BLaER1 (cell line): Measurements from ENCODE around the gene CTSZ.

Experiments
- H3K27ac ChIP-seq: shearing (Covaris generic); formaldehyde crosslinking; 2 replicates; pipeline ENCODE4 v1.8.1; 2022
- H3K27me3 ChIP-seq: shearing (Covaris generic); formaldehyde crosslinking; 2 replicates; pipeline ENCODE4 v1.8.1; 2022
- H3K36me3 ChIP-seq: shearing (Covaris generic); formaldehyde crosslinking; 2 replicates; pipeline ENCODE4 v1.8.1; 2022
- H3K4me1 ChIP-seq: shearing (Covaris generic); formaldehyde crosslinking; 2 replicates; pipeline ENCODE4 v1.8.1; 2022
- H3K4me2 ChIP-seq: shearing (Covaris generic); formaldehyde crosslinking; 2 replicates; pipeline ENCODE4 v1.8.1; 2022
- H3K4me3 ChIP-seq: shearing (Covaris generic); formaldehyde crosslinking; 2 replicates; pipeline ENCODE4 v1.8.1; 2022
- H3K9ac ChIP-seq: shearing (Covaris generic); formaldehyde crosslinking; 2 replicates; pipeline ENCODE4 v1.8.1; 2022
- H3K9me3 ChIP-seq: shearing (Covaris generic); formaldehyde crosslinking; 2 replicates; pipeline ENCODE4 v1.8.1; 2022
- H4K20me1 ChIP-seq: shearing (Covaris generic); formaldehyde crosslinking; 2 replicates; pipeline ENCODE4 v1.8.1; 2022
- Cebpa-rat ChIP-seq: shearing (Covaris generic); IDR thresholded peaks from 2 replicates; pipeline ENCODE4 v1.8.1; 2022

CTSZ gene

DNA sequence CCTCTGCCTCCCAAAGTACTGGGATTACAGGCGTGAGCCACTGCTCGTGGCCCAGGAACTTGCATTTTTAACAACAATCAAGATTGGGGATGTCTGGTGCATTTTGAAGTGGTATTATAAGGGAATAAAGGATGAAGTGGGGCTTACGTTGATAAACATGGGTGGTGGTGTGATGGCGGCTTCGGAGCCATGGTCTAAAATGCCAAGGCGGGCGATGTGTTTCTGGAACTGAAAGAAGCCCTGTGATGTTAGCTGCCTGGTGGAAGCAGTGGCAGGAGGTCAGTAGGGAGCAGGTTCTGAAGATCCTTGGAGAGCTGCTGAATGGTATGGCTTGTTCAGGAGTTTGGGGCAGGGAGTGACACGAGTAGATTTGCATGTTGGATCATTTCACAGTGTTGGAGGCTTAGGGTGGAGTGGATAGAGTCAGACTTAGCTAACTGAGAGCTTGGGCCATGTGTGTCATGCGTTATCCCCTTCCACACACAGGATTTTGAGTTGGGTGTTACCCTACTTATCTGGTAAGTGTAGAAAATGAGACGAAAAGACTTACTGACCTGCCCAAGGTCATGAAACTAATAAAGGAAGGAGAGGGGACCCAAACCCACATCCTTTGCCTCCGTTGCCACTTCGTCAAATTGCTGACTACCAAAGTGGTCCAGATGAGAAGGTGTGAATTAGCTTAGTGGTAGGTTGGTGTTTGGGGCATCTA lies 24.5 kb downstream of the CTSZ start:
- H3K27me3 ChIP-seq, result no peaks in the 10 kb centered on the region
- no peaks in the 10 kb centered on the region for H3K9me3 ChIP-seq
- TF ChIP-seq Cebpa-rat, result no peak
- peak overlapping the region; percentile 91 for H3K4me3 ChIP-seq
- peak overlapping the region; percentile 90 for H3K4me2 ChIP-seq
- H3K36me3 ChIP-seq, result peaks cover 37% of the 10 kb centered on the region
- H3K9ac ChIP-seq, result peak overlapping the region; percentile 93
- H4K20me1 ChIP-seq, result peaks cover 53% of the 10 kb centered on the region
- peaks cover 38% of the 10 kb centered on the region for H3K4me1 ChIP-seq
- no peak overlapping the region for H3K27ac ChIP-seq

DNA sequence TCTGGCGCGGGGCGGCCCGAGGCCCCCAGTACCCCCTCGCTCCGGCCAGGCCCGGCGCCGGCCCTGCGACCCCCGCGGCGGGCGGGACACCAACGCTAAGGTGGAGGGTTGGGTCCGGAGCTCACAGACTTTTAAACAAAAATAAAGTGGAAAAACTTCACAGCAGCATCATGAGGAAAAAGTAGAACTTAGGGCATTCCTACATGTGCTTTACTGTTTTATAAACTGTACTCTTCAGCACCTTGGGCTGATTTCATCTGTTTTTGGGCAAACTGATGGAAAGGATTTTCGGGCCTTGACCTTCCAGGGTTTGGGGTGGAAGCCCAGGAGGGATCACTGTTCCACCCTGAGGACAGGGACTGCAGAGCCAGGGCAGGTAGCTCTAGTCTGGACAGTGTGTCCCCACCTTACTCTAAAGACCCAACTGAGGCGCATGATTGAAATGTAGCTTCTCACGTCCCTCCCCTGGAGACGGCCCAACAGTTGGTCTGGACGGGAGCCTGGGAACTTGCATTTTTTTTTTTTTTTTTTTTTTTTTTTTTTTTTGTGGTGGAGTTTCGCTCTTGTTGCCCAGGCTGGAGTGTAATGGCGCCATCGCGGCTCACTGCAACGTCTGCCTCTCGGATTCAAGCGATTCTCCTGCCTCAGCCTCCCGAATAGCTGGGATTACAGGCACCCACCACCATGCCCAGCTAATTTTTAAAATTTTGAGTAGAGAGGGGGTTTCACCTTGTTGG lies 25.3 kb downstream of the CTSZ start:
- no peaks in the 10 kb centered on the region for H3K27me3 ChIP-seq
- TF ChIP-seq Cebpa-rat, result no peak
- peak overlapping the region; percentile 91 for H3K4me3 ChIP-seq

DNA sequence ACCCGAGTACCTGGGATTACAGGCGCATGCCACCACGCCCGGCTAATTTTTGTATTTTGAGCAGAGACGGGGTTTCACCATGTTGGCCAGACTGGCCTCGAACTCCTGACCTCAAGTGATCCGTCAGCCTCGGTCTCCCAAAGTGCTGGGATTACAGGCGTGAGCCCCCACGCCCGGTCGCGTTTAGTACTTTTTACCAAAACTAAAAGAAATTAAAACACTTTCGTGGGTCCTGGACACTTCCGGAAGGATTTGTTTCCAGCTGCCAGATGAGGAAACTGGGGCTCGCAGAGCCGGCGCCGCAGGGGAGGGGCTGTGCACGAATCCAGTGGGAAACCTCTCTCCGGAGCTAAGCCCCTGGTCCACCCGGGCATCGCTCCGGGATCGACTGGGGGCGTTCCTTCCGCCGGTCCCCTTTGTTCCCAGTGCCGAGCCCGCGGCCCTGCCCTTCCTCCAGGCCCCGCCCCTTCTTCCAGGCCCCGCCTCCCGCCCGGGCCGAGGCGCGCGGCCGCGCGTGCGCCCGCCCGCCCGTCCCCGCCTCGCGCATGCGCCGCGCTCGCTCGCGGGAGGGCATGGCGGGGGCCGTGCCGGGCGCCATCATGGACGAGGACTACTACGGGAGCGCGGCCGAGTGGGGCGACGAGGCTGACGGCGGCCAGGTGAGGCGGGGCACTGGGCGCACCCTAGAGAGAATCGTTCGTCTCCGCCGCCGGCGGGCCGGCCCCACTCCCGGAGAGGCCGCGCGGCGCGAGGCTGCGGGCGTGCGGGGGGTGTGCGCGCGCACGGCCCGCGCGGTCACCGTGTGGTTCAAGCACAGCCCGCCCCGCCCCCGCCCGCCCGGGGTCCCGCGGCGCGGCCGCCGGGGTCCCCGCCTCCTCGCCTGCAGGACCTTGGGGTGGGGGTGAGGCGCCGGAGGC lies 26.1 kb downstream of the CTSZ start, which contains the start of gene NELFCD:
NELFCD (plus strand) TSS at position 546 of the 917 bp plus-strand sequence; CDS start at position 600, 54 bp downstream.
- H4K20me1 ChIP-seq, result peaks cover 37% of the 10 kb centered on the region
- TF ChIP-seq Cebpa-rat, result no peak
- H3K4me1 ChIP-seq, result peaks cover 38% of the 10 kb centered on the region
- peak within 1 kb of the TSS; percentile 91 for H3K4me3 ChIP-seq
- H3K27me3 ChIP-seq, result no peaks in the 10 kb centered on the region
- H3K9me3 ChIP-seq, result peaks cover 8% of the 10 kb centered on the region
- H3K9ac ChIP-seq, result peak within 1 kb of the TSS; percentile 93
- peak within 1 kb of the TSS; percentile 96 for H3K27ac ChIP-seq
- peaks cover 21% of the 10 kb centered on the region for H3K36me3 ChIP-seq
- peak within 1 kb of the TSS; percentile 90 for H3K4me2 ChIP-seq

More for the DNA sequence above, 25.3 kb downstream of the CTSZ start:
- peak overlapping the region; percentile 93 for H3K9ac ChIP-seq
- H3K27ac ChIP-seq, result peak overlapping the region; percentile 96
- H3K4me1 ChIP-seq, result peaks cover 38% of the 10 kb centered on the region
- H3K9me3 ChIP-seq, result 0 out of 2 replicates have a peak, but pooled peaks cover under 1% of the 10 kb centered on the region
- peak overlapping the region; percentile 90 for H3K4me2 ChIP-seq
- peaks cover 29% of the 10 kb centered on the region for H3K36me3 ChIP-seq
- peaks cover 46% of the 10 kb centered on the region for H4K20me1 ChIP-seq

DNA sequence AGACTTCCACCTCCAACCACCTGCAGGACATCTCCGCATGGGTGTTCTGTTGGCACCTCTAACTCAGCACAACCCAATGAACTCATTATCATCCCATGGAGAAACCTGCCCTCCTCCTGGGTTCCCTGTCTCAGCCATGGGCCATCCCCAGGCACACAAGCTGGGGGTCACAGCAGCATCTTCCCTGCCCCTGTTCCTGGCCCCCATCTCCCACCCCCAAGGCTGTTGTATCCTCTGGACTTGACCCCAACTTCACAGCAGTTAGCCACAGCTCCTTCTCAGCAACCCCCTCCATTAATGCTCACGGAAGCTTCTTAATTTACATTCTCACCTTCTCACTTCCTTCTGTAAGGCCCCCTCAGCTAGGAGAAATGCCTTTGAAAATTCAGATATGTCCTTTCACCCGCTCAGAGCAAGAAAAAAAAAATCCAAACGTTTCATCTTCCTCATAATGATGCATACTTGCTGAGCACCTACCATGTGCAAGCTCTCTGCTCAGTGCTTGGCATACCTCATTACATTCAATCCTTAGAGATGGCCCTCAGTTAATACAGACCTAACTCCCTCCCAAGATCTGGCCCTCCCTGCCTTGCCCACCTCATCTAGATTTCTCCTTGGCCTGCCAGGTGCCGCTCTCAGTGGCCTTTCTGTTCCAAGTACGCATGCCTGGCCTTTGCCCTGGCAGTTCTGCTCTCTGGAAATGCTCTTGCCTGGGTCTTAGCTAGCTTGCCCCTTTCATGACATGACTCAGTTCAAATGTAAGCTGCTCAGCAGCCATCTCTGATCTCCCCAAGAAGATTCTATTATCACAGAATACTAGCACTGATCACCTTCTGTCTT lies 28.5 kb downstream of the CTSZ start:
- H3K9ac ChIP-seq, result no peak overlapping the region
- peaks cover 25% of the 10 kb centered on the region for H3K4me1 ChIP-seq
- H3K27ac ChIP-seq, result no peak overlapping the region
- H3K9me3 ChIP-seq, result peaks cover 23% of the 10 kb centered on the region
- H3K4me3 ChIP-seq, result no peak overlapping the region
- no peak overlapping the region for H3K4me2 ChIP-seq
- H4K20me1 ChIP-seq, result peaks cover 13% of the 10 kb centered on the region
- no peaks in the 10 kb centered on the region for H3K36me3 ChIP-seq
- TF ChIP-seq Cebpa-rat, result no peak
- H3K27me3 ChIP-seq, result no peaks in the 10 kb centered on the region

DNA sequence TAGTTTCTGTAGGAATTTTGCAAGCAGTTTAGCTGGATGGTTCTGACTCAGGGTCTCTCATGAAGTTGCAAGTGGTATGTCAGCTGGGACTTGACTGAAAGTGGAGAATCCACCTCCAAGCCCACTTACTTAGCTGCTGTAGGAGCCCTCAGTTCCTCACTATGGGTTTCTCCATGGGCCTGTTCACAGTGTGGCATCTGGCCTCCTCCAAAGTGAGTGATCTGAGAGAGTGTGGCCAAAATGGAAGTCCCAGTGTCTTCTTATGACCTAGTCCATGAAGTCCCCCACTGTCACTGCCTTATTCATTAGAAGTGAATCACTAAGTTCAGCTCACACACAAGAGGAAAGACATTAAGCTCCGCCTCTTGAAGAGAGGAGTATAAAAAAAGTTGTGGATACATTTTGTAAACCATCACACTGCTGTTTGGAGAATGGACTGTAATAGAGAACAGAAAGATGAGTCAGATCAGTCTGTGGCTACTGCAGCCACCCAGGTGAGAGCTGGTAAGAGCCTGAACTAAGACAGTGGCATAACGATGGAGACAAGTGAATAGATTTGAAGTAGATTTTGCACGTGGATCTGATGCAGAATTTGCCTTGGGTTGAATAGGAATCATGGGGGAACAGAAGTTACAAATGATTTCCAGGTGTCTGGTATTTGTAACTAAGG lies 30.9 kb downstream of the CTSZ start:
- Histone ChIP-seq H3K36me3 (no peaks in the 10 kb centered on the region), H3K27me3 (no peaks in the 10 kb centered on the region), H3K4me2 (no peak overlapping the region), H4K20me1 (no peaks in the 10 kb centered on the region), H3K4me1 (peaks cover 8% of the 10 kb centered on the region), H3K9me3 (peaks cover 23% of the 10 kb centered on the region), H3K4me3 (no peak overlapping the region), H3K27ac (no peak overlapping the region), H3K9ac (no peak overlapping the region)
- TF ChIP-seq Cebpa-rat, result no peak

DNA sequence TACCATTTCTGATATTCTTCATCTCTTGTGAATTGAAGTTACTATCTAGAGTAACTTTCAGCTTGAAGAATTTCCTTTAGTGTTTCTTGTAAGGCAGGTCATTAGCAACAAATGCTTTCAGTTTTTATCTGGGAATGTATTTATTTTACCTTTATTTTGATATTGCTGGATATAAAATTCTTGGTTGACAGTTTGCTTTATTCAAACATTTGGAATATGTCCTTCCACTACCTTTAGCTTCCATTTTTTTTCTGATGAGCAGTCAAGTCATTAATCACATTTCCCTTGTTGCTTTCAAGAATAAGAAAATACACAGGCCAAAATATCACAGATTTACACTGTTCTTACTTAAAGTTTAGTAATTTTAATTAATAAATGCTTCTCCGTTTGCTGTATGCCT lies 31.7 kb downstream of the CTSZ start:
- TF ChIP-seq Cebpa-rat, result no peak
- Histone ChIP-seq H3K36me3 (no peaks in the 10 kb centered on the region), H3K4me1 (peaks cover 4% of the 10 kb centered on the region), H3K4me3 (no peak overlapping the region), H3K9ac (no peak overlapping the region), H3K27me3 (no peaks in the 10 kb centered on the region), H3K27ac (no peak overlapping the region), H3K4me2 (no peak overlapping the region), H3K9me3 (peaks cover 23% of the 10 kb centered on the region), H4K20me1 (no peaks in the 10 kb centered on the region)

DNA sequence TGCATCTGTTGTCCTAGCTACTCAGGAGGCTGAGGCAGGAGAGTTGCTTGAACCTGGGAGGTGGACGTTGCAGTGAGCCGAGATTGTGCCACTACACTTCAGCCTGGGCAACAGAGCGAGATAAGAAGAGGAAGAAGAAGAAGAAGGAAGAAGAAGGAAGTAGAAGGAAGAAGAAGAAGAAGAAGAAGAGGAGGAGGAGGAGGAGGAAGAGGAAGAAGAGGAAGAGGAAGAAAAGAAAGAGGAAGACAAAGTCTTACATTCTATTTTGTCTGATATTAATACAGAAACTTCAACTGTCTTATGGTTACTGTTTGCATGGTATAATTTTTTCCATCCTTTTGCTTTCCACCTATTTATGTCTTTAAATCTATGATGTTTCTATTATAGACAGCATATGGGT lies 33.2 kb downstream of the CTSZ start:
- no peak overlapping the region for H3K4me2 ChIP-seq

DNA sequence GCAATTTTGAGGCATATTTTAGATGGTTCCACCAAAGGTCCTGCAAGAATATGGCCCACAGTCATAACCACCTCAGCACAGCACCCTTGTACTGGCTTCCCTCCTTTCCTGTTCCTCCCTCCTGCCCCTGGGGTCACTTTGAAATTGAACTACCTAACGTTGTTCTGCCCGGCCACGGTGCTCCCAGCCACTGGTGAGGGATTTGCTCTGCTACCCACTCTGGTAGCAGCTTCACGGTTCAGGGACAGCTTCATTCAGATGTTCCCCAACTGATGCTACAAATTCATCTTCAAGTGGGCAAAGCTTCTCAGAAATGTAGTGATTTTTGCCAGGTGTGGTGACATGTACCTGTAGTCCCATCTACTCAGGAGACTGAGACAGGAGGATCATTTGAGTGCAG lies 33.9 kb downstream of the CTSZ start:
- peaks cover 31% of the 10 kb centered on the region for H3K9me3 ChIP-seq
- H3K36me3 ChIP-seq, result no peaks in the 10 kb centered on the region
- no peak overlapping the region for H3K4me2 ChIP-seq
- H4K20me1 ChIP-seq, result no peaks in the 10 kb centered on the region
- H3K4me1 ChIP-seq, result no peaks in the 10 kb centered on the region
- TF ChIP-seq Cebpa-rat, result no peak
- H3K4me3 ChIP-seq, result no peak overlapping the region
- no peak overlapping the region for H3K27ac ChIP-seq
- H3K9ac ChIP-seq, result no peak overlapping the region
- H3K27me3 ChIP-seq, result no peaks in the 10 kb centered on the region

More for the DNA sequence above, 33.2 kb downstream of the CTSZ start:
- Histone ChIP-seq H3K9me3 (peaks cover 29% of the 10 kb centered on the region), H3K27ac (no peak overlapping the region), H3K9ac (no peak overlapping the region), H3K36me3 (no peaks in the 10 kb centered on the region), H3K4me3 (no peak overlapping the region), H3K4me1 (no peaks in the 10 kb centered on the region), H4K20me1 (no peaks in the 10 kb centered on the region), H3K27me3 (no peaks in the 10 kb centered on the region)
- no peak for TF ChIP-seq Cebpa-rat
